GM12892 (cell line): Measurements from ENCODE around the gene OR6C68.

Experiments
- DNase-seq: peaks from one replicate; pipeline ENCODE4 v3.0.0; 2011; ENCODE audit not compliant: insufficient read length
- FAIRE-seq: peaks from 2 replicates; lab custom pipeline; 2011; peaks lifted over from hg19 to GRCh38; lab: Jason Lieb, UNC
- POLR2A ChIP-seq: IDR thresholded peaks from 2 replicates; pipeline ENCODE4 v1.6.1; 2011; ENCODE audit warnings: low read depth, low read length, control low read depth
- POLR2AphosphoS5 ChIP-seq: IDR thresholded peaks from 2 replicates; pipeline ENCODE4 v1.6.1; 2011; ENCODE audit warnings: low read depth, low read length, control low read depth
- TAF1 ChIP-seq: IDR thresholded peaks from 2 replicates; pipeline ENCODE4 v1.6.1; 2011; ENCODE audit warnings: low read depth, mild to moderate bottlenecking, control low read depth, low read length, borderline replicate concordance

The OR6C68 gene

DNA sequence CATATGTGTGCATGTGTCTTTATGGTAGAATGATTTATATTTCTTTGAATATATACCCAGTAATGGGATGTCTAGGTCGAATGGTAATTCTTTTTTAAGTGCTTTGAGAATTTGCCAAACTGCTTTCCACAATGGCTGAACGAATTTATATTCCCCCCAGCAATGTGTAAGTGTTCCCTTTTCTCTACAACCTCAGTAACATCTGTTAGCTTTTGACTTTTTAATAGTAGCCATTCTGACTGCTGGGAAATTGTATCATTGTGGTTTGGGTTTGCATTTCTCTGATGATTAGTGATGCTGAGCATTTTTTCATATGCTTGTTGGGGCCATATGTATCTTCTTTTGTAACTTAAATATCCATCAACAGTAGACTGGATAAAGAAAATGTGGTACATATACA is 9.4 kb downstream of the OR6C68 start:
- DNase-seq (no peak), FAIRE-seq (no peak)
- no peak for TF ChIP-seq POLR2A
- TF ChIP-seq POLR2AphosphoS5, result no peak
- no peak for TF ChIP-seq TAF1

DNA sequence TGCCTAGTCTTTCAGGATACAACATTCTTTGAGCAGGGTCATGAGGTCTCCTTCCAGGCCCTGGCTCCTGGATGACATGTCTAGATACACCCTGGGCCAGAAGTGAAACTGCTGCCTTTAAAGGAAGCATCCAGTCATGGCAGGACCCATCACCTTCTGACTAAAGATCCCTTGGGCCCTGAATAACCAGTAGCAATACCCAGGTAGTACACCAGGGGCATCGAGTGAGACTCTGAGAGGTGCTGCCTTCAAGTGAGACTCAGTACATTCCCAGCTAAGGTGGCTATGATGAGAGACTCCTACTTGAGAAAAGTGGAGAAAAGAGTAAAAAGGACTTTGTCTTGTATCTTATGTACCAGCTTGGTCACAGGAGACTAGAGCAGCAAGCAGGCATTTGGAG is 23.5 kb downstream of the OR6C68 start:
- no peak for DNase-seq
- no peak for FAIRE-seq
- TF ChIP-seq POLR2AphosphoS5 (no peak), TAF1 (no peak), POLR2A (no peak)

DNA sequence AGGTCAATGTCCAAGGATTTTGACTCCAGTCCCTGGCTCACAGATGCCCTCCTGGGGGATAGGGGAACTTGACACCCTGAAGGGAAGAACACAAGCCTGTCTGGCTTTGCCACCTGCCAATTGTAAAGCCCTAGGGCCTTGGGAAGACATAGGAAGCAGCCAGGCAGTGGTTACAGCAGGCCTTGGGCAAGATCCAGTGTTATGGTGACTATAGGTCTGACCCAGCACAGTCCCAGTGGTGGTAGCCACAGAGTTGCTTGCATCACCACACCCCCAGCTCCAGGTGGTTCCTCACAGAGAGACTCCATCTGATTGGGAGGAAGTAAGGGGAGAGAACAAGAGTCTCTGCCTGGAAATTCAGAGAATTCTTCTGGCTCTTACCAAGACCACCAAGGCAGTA is 24.2 kb downstream of the OR6C68 start:
- FAIRE-seq, result no peak
- no peak for DNase-seq
- TF ChIP-seq POLR2AphosphoS5 (no peak), POLR2A (no peak), TAF1 (no peak)
